Measurements from ENCODE around the gene OR9I1. TPM values are rescaled to one million over a fixed set of nuclear protein-coding genes. Genes with fewer than 3 reads are reported as not detected.

Gene OR9I1
- polyA plus RNA-seq, 1 of the 3 experiments (the other 2 are of a cell fraction) = not detected

GRCh38 chr11:58127350-58127749 lies 2.0 kb upstream of the OR9I1 start (continued):
- no peak for TF ChIP-seq MXI1 (IDR thresholded peaks at IDR 0.05; ENCODE audit: low read depth, low read length)

- Histone ChIP-seq H3K4me2 (no peak overlapping the region), H3K27ac (ENCODE audit: low read depth in 2 of 2, low read length in 1 of 2) (no peak overlapping the region), H3K9me2 (peaks cover 4% of the 10 kb centered on the region; the same call in 1 of the 2 replicates), H4K20me1 (ENCODE audit: insufficient read depth) (no peaks in the 10 kb centered on the region), H3K4me3 (ENCODE audit: low read depth in 2 of 2, low read length in 1 of 2) (no peak overlapping the region), H3K27me3 (ENCODE audit: insufficient read depth) (no peaks in the 10 kb centered on the region), H3K9me3 (no peaks in the 10 kb centered on the region), H3K9ac (no peak overlapping the region), H3K4me1 (ENCODE audit: control insufficient read depth in 1 of 2, insufficient read depth in 2 of 2, low read depth in 1 of 2, low read length in 1 of 2) (no peaks in the 10 kb centered on the region), H3K79me2 (ENCODE audit: insufficient read depth) (no peaks in the 10 kb centered on the region), H3F3A (replicated peaks; ENCODE audit: insufficient read depth) (no peaks in the 10 kb centered on the region), H3K36me3 (replicated peaks in 1 of 2; ENCODE audit: control insufficient read depth in 1 of 2, insufficient read depth in 2 of 2, low read length in 1 of 2) (no peaks in the 10 kb centered on the region), H2AFZ (ENCODE audit: low read depth) (no peak overlapping the region)
- ChIA-PET CTCF (no interaction called here), POLR2A (no interaction called here)
- 3% methylated on average over 1 of the region's 1 CpG for WGBS (ENCODE audit: low lambda C conversion rate)
- TF ChIP-seq JUND (IDR thresholded peaks at IDR 0.05) (no peak), NFIC (IDR thresholded peaks at IDR 0.05; ENCODE audit: borderline replicate concordance) (no peak)
- no peak for DNase-seq
Measured at GRCh38 chr11:58121096-58121495, 4.2 kb downstream of the OR9I1 start.

GRCh38 chr11:58097437-58097836 lies 27.9 kb downstream of the OR9I1 start:
- H3K27me3 ChIP-seq (ENCODE audit: insufficient read depth) = no peaks in the 10 kb centered on the region; the same call in 1 of the 2 replicates
- H4K20me1 ChIP-seq (ENCODE audit: insufficient read depth) = no peaks in the 10 kb centered on the region
- no peaks in the 10 kb centered on the region for H3K9me2 ChIP-seq
- DNase-seq = no peak
- no peaks in the 10 kb centered on the region for H3K36me3 ChIP-seq (replicated peaks in 1 of 2; ENCODE audit: control insufficient read depth in 1 of 2, insufficient read depth in 2 of 2, low read length in 1 of 2)
- ChIA-PET CTCF (no interaction called here), POLR2A (no interaction called here)
- no peaks in the 10 kb centered on the region for H3F3A ChIP-seq (replicated peaks; ENCODE audit: insufficient read depth)
- WGBS (ENCODE audit: low lambda C conversion rate) = 5% methylated on average over 2 of the region's 2 CpGs
- no peak overlapping the region for H3K9ac ChIP-seq
- H3K4me3 ChIP-seq (ENCODE audit: low read depth in 2 of 2, low read length in 1 of 2) = no peak overlapping the region
- no peaks in the 10 kb centered on the region for H3K79me2 ChIP-seq (ENCODE audit: insufficient read depth)
- H3K4me2 ChIP-seq = no peak overlapping the region
- no peaks in the 10 kb centered on the region for H3K9me3 ChIP-seq
- H3K27ac ChIP-seq (ENCODE audit: low read depth in 2 of 2, low read length in 1 of 2) = no peak overlapping the region
- no peak overlapping the region for H2AFZ ChIP-seq (ENCODE audit: low read depth)
- no peaks in the 10 kb centered on the region for H3K4me1 ChIP-seq (ENCODE audit: control insufficient read depth in 1 of 2, insufficient read depth in 2 of 2, low read depth in 1 of 2, low read length in 1 of 2)
- no peak for TF ChIP-seq EZH2phosphoT487 (IDR thresholded peaks at IDR 0.05; ENCODE audit: borderline replicate concordance, low read depth)
- TF ChIP-seq TCF12 (IDR thresholded peaks at IDR 0.05) = no peak
- no peak for TF ChIP-seq FOXJ3 (CRISPR knock-in tag; IDR thresholded peaks at IDR 0.05)
- TF ChIP-seq JUND (IDR thresholded peaks at IDR 0.05) = no peak
- TF ChIP-seq MXI1 (IDR thresholded peaks at IDR 0.05; ENCODE audit: low read depth, low read length) = no peak
- no peak for TF ChIP-seq POLR2AphosphoS5 (IDR thresholded peaks at IDR 0.05; ENCODE audit: low read depth, low read length)

- Histone ChIP-seq H3K9ac (no peak overlapping the region), H3K9me2 (no peaks in the 10 kb centered on the region), H3K4me1 (ENCODE audit: control insufficient read depth in 1 of 2, insufficient read depth in 2 of 2, low read depth in 1 of 2, low read length in 1 of 2) (no peaks in the 10 kb centered on the region), H2AFZ (ENCODE audit: low read depth) (no peak overlapping the region), H3K9me3 (no peaks in the 10 kb centered on the region), H3F3A (replicated peaks; ENCODE audit: insufficient read depth) (no peaks in the 10 kb centered on the region), H3K27ac (ENCODE audit: low read depth in 2 of 2, low read length in 1 of 2) (no peak overlapping the region), H3K79me2 (ENCODE audit: insufficient read depth) (no peaks in the 10 kb centered on the region), H3K4me2 (no peak overlapping the region), H3K36me3 (replicated peaks in 1 of 2; ENCODE audit: control insufficient read depth in 1 of 2, insufficient read depth in 2 of 2, low read length in 1 of 2) (no peaks in the 10 kb centered on the region), H4K20me1 (ENCODE audit: insufficient read depth) (no peaks in the 10 kb centered on the region), H3K27me3 (ENCODE audit: insufficient read depth) (no peaks in the 10 kb centered on the region), H3K4me3 (ENCODE audit: low read depth in 2 of 2, low read length in 1 of 2) (no peak overlapping the region)
- CTCF ChIA-PET = no interaction called here
- POLR2A ChIA-PET = no interaction called here
- 4% methylated on average over 2 of the region's 2 CpGs for WGBS (ENCODE audit: low lambda C conversion rate)
- TF ChIP-seq PBX3 (IDR thresholded peaks at IDR 0.05) (no peak), GABPA (IDR thresholded peaks at IDR 0.05; ENCODE audit: low read depth) (no peak), POLR2AphosphoS5 (IDR thresholded peaks at IDR 0.05; ENCODE audit: low read depth, low read length) (no peak), YY1 (IDR thresholded peaks at IDR 0.05; ENCODE audit: low read depth) (no peak), ELF1 (IDR thresholded peaks at IDR 0.05) (no peak), CTCF (IDR thresholded peaks at IDR 0.05) (no peak), ZBTB33 (IDR thresholded peaks at IDR 0.05; ENCODE audit: borderline replicate concordance, low read depth) (no peak), RCOR1 (IDR thresholded peaks at IDR 0.05; ENCODE audit: low read length) (no peak), SMC3 (IDR thresholded peaks at IDR 0.05; ENCODE audit: low read depth, low read length) (no peak), RXRA (IDR thresholded peaks at IDR 0.05; ENCODE audit: borderline replicate concordance, low read depth) (no peak), CHD2 (IDR thresholded peaks at IDR 0.05; ENCODE audit: low read length, partially characterized antibody) (no peak)
- DNase-seq = no peak
Measured at GRCh38 chr11:58086528-58086927, 38.8 kb downstream of the OR9I1 start.
